Measurements from ENCODE around the gene GRWD1.

The GRWD1 gene

DNA sequence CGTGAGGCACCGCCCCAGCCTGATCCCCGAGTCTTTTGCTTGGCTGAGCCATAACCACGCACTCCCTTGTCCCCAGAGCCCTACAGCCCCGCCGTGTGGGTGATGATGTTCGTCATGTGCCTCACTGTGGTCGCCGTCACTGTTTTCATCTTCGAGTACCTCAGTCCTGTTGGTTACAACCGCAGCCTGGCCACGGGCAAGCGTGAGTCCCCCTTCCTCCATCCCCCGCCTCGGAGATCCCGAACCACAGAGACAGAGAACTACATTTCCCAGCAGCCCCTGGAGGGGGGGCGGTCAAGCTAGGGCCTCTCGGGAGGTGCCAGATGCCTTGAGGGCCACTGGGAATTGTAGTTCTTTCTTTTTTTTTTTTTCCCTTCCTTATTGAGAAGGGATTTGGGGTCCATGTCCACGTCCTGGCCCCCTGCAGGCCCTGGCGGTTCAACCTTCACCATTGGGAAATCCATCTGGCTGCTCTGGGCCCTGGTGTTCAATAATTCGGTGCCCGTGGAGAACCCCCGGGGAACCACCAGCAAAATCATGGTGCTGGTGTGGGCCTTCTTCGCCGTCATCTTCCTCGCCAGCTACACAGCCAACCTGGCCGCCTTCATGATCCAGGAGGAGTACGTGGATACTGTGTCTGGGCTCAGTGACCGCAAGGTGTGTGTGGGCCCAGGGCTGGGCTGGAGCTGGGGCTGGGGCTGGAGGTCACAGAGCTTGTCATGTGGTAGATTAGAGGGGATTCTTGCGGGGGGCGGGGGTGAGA lies 26.4 kb upstream of the GRWD1 start:
- DNase-seq (ENCODE audit: low read depth), result peak; percentile 91
- no peak overlapping the region for H3K4me3 ChIP-seq (ENCODE audit: low read depth, low read length)
- TF ChIP-seq MYC (IDR thresholded peaks at IDR 0.05; ENCODE audit: low read depth, low read length), result peak; percentile 91
- peak; percentile 9 for TF ChIP-seq POLR2A (IDR thresholded peaks at IDR 0.05; ENCODE audit: extremely low read depth, insufficient read length)
- TF ChIP-seq, protein P1, sequence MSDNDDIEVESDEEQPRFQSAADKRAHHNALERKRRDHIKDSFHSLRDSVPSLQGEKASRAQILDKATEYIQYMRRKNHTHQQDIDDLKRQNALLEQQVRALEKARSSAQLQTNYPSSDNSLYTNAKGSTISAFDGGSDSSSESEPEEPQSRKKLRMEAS (IDR thresholded peaks at IDR 0.05; ENCODE audit: low read depth, low read length), result no peak
- TF ChIP-seq, protein P2, sequence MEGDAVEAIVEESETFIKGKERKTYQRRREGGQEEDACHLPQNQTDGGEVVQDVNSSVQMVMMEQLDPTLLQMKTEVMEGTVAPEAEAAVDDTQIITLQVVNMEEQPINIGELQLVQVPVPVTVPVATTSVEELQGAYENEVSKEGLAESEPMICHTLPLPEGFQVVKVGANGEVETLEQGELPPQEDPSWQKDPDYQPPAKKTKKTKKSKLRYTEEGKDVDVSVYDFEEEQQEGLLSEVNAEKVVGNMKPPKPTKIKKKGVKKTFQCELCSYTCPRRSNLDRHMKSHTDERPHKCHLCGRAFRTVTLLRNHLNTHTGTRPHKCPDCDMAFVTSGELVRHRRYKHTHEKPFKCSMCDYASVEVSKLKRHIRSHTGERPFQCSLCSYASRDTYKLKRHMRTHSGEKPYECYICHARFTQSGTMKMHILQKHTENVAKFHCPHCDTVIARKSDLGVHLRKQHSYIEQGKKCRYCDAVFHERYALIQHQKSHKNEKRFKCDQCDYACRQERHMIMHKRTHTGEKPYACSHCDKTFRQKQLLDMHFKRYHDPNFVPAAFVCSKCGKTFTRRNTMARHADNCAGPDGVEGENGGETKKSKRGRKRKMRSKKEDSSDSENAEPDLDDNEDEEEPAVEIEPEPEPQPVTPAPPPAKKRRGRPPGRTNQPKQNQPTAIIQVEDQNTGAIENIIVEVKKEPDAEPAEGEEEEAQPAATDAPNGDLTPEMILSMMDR (IDR thresholded peaks at IDR 0.05; ENCODE audit: low read depth, low read length), result no peak

DNA sequence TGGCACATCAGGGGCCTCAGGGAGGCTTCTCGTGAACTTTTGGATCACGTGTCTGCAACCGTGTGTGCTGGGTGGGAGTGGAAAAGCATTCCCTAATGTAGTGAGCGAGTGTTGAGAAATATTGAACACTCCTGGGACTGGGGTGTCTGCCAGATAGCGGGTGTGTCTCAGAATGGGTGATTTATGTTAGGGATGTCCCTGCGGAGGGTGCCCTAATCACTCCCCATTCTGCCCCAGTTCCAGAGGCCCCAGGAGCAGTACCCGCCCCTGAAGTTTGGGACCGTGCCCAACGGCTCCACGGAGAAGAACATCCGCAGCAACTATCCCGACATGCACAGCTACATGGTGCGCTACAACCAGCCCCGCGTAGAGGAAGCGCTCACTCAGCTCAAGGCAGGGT lies 24.2 kb upstream of the GRWD1 start:
- no peak overlapping the region for H3K4me3 ChIP-seq (ENCODE audit: low read depth, low read length)
- TF ChIP-seq, protein P1 (IDR thresholded peaks at IDR 0.05; ENCODE audit: low read depth, low read length), result no peak
- TF ChIP-seq POLR2A (IDR thresholded peaks at IDR 0.05; ENCODE audit: extremely low read depth, insufficient read length) (no peak), MYC (IDR thresholded peaks at IDR 0.05; ENCODE audit: low read depth, low read length) (no peak)
- TF ChIP-seq, protein P2 (IDR thresholded peaks at IDR 0.05; ENCODE audit: low read depth, low read length), result no peak
- no peak for DNase-seq (ENCODE audit: low read depth)

DNA sequence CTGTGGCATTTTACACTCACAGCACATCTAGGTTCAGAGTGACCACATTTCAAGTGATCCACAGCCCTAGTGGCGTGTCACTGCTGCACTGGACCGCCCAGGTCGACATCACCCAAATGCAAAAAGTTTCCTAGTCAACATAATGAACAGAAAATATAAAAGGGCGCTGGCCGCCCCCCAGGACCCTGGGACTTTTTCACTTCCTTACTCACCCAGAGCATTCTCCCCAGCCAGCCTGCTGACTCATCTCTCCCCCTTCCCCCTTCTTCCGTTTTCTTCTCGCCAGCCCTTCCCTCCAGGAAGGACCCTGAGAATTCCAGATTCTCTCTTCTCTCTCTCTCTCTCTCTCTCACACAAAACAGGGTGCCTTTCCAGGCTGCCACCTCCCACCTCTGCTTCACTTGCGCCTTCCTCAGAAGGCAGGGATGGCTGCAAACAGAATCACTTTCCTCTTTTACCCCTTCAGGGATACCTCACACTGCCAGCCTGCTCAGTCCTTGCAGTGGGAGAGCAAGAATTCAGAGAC lies 21.0 kb upstream of the GRWD1 start:
- peak overlapping the region; percentile 29 for H3K4me3 ChIP-seq (ENCODE audit: low read depth, low read length)
- DNase-seq (ENCODE audit: low read depth), result peak; percentile 91
- no peak for TF ChIP-seq POLR2A (IDR thresholded peaks at IDR 0.05; ENCODE audit: extremely low read depth, insufficient read length)
- no peak for TF ChIP-seq MYC (IDR thresholded peaks at IDR 0.05; ENCODE audit: low read depth, low read length)
- TF ChIP-seq, protein P1 (IDR thresholded peaks at IDR 0.05; ENCODE audit: low read depth, low read length), result no peak
- TF ChIP-seq, protein P2 (IDR thresholded peaks at IDR 0.05; ENCODE audit: low read depth, low read length), result no peak

DNA sequence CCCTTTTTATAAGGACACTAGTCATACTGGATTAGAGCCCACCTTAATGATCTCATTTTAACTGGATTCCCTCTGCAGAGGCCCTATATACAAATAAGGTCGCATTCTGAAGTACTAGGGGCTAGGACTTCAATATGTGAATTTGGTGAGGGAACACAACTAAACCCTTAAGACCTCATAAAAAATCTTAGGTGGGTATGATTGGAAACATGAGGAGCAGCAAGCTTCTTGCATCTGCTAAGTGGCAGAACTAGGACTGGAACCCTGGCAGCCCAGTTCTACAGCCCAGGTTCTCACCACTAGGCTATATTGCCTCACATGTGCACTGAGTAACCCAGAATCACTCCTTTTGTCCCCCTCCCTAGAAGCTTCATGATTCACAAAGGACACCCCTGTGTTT lies 17.1 kb upstream of the GRWD1 start:
- TF ChIP-seq, protein P1 (IDR thresholded peaks at IDR 0.05; ENCODE audit: low read depth, low read length), result no peak
- no peak for TF ChIP-seq MYC (IDR thresholded peaks at IDR 0.05; ENCODE audit: low read depth, low read length)
- TF ChIP-seq, protein P2 (IDR thresholded peaks at IDR 0.05; ENCODE audit: low read depth, low read length), result no peak
- no peak for TF ChIP-seq POLR2A (IDR thresholded peaks at IDR 0.05; ENCODE audit: extremely low read depth, insufficient read length)
- no peak overlapping the region for H3K4me3 ChIP-seq (ENCODE audit: low read depth, low read length)
- peak; percentile 57 for DNase-seq (ENCODE audit: low read depth)

DNA sequence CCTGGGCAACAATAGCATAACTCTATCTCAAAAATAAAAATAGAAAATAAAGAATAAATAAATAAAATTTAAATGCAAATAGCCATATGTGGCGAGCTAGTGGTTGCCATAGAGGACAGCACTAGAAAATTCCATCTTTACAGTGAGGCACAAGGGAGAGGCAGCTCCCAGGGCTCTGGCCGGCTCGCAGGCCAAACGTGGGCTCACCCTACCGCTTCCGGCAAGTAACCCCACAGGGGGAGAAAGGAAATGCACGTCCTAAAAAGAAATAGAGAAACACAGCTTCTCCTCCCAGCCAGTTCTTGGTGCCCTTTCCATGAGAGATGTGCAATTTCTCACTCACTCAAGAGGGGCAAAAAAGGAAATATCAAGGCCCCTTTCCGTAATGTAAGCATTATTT lies 12.4 kb upstream of the GRWD1 start:
- peak; percentile 31 for DNase-seq (ENCODE audit: low read depth)
- H3K4me3 ChIP-seq (ENCODE audit: low read depth, low read length), result no peak overlapping the region
- TF ChIP-seq POLR2A (IDR thresholded peaks at IDR 0.05; ENCODE audit: extremely low read depth, insufficient read length), result no peak
- no peak for TF ChIP-seq MYC (IDR thresholded peaks at IDR 0.05; ENCODE audit: low read depth, low read length)
- TF ChIP-seq, protein P2 (IDR thresholded peaks at IDR 0.05; ENCODE audit: low read depth, low read length), result no peak
- TF ChIP-seq, protein P1 (IDR thresholded peaks at IDR 0.05; ENCODE audit: low read depth, low read length), result no peak

Measured in NB4 (cell line).